ENCODE results near the gene RHBDF1.
"Not testable (repeated sequence)": the region's sequence is repeated elsewhere in the genome, so short reads cannot be mapped to it uniquely, and the experiment has no call there.

Gene RHBDF1

GRCh38 chr16:36336-36984, 36.0 kb downstream of the RHBDF1 start:
- no peak for DNase-seq (ENCODE audit: low read depth)

- no peak for DNase-seq (ENCODE audit: low read depth)
These were observed 36.6 kb downstream of the RHBDF1 start for GRCh38 chr16:35678-36305.

GRCh38 chr16:35011-35677, 37.3 kb downstream of the RHBDF1 start:
- DNase-seq (ENCODE audit: low read depth): no peak

GRCh38 chr16:34648-34987, 37.8 kb downstream of the RHBDF1 start:
- no peak for DNase-seq (ENCODE audit: low read depth)

- no peak for DNase-seq (ENCODE audit: low read depth)
These were observed 38.4 kb downstream of the RHBDF1 start for GRCh38 chr16:33877-34647.

GRCh38 chr16:33154-33876, 39.1 kb downstream of the RHBDF1 start:
- DNase-seq (ENCODE audit: low read depth): not testable (repeated sequence)

GRCh38 chr16:30627-31026, 41.8 kb downstream of the RHBDF1 start:
- DNase-seq (ENCODE audit: low read depth): not testable (repeated sequence)

GRCh38 chr16:25926-26348, 46.5 kb downstream of the RHBDF1 start:
- not testable (repeated sequence) for DNase-seq (ENCODE audit: low read depth)

GRCh38 chr16:24151-24550, 48.3 kb downstream of the RHBDF1 start:
- DNase-seq (ENCODE audit: low read depth): not testable (repeated sequence)

GRCh38 chr16:20886-21285, 51.5 kb downstream of the RHBDF1 start:
- DNase-seq (ENCODE audit: low read depth): not testable (repeated sequence)

GRCh38 chr16:17062-17765, 55.2 kb downstream of the RHBDF1 start:
- not testable (repeated sequence) for DNase-seq (ENCODE audit: low read depth)

GRCh38 chr16:10772-11171, 61.7 kb downstream of the RHBDF1 start:
- DNase-seq (ENCODE audit: low read depth): peak; percentile 75

- no peak for DNase-seq (ENCODE audit: low read depth)
These were observed 62.3 kb downstream of the RHBDF1 start for GRCh38 chr16:9903-10665.
